ENCODE results near the gene WDR1.

- TF ChIP-seq, protein P1, sequence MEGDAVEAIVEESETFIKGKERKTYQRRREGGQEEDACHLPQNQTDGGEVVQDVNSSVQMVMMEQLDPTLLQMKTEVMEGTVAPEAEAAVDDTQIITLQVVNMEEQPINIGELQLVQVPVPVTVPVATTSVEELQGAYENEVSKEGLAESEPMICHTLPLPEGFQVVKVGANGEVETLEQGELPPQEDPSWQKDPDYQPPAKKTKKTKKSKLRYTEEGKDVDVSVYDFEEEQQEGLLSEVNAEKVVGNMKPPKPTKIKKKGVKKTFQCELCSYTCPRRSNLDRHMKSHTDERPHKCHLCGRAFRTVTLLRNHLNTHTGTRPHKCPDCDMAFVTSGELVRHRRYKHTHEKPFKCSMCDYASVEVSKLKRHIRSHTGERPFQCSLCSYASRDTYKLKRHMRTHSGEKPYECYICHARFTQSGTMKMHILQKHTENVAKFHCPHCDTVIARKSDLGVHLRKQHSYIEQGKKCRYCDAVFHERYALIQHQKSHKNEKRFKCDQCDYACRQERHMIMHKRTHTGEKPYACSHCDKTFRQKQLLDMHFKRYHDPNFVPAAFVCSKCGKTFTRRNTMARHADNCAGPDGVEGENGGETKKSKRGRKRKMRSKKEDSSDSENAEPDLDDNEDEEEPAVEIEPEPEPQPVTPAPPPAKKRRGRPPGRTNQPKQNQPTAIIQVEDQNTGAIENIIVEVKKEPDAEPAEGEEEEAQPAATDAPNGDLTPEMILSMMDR (conservative IDR thresholded peaks at IDR 0.05; ENCODE audit: low read length) = no peak
- TF ChIP-seq EZH2phosphoT487 (IDR thresholded peaks at IDR 0.05; ENCODE audit: borderline replicate concordance, low read depth, low read length) = no peak
Observed at GRCh38 chr4:10106421-10107039, 10.1 kb downstream of the WDR1 start.
